GM12801 (cell line): ENCODE results near the gene NEGR1.

Experiments used
- TF ChIP-seq, protein P1 (sequence below): IDR thresholded peaks from one replicate; pipeline ENCODE4 v1.5.1; 2011; ENCODE audit warnings: control low read depth; ENCODE audit not compliant: insufficient read length; ENCODE audit errors: extremely low read depth

NEGR1 gene

DNA sequence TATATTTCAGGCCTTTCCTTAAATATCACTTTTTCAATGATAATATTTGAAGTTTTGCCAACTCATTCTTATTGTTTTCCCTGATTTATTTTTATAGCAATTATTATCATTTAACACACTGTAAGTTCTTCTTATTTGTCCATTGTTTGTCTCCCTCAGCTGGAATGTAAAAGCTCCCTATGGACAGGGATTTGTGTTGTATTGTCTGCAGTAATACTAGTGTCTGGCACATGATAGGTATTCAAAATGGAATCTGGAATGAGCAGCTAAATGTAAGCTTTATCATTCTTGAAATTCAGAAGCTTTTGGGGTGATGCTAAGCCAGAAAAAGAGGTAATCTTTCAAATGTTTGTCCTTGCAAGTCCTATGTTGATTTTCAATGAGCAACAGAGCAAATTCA, 112.1 kb downstream of the NEGR1 start:
- TF ChIP-seq, protein P1, sequence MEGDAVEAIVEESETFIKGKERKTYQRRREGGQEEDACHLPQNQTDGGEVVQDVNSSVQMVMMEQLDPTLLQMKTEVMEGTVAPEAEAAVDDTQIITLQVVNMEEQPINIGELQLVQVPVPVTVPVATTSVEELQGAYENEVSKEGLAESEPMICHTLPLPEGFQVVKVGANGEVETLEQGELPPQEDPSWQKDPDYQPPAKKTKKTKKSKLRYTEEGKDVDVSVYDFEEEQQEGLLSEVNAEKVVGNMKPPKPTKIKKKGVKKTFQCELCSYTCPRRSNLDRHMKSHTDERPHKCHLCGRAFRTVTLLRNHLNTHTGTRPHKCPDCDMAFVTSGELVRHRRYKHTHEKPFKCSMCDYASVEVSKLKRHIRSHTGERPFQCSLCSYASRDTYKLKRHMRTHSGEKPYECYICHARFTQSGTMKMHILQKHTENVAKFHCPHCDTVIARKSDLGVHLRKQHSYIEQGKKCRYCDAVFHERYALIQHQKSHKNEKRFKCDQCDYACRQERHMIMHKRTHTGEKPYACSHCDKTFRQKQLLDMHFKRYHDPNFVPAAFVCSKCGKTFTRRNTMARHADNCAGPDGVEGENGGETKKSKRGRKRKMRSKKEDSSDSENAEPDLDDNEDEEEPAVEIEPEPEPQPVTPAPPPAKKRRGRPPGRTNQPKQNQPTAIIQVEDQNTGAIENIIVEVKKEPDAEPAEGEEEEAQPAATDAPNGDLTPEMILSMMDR = no peak

- TF ChIP-seq, protein P1 = no peak
Observed at GRCh38 chr1:72166426-72166825, 115.9 kb downstream of the NEGR1 start.

DNA sequence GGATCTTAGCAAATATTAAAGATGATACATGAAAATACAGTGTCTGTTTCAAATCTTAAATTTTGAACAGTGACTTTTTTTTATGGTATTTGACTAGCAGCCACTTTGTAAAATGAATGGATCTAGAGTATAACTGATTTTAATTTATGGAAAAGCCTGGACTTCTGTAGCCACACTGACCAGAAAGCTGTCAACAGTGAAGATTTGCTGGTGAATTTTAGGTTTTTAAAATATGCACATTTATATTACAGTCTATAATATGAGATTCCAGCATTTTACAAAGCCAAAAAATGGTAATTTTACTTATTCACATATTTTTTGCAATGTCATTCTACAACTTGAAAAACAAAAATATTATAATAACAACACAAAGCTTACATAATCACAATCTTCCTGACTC, 131.8 kb downstream of the NEGR1 start:
- TF ChIP-seq, protein P1 = no peak

GRCh38 chr1:72141875-72142274, 140.5 kb downstream of the NEGR1 start:
- TF ChIP-seq, protein P1 = no peak

GRCh38 chr1:72140222-72140621, 142.1 kb downstream of the NEGR1 start:
- TF ChIP-seq, protein P1 = no peak

DNA sequence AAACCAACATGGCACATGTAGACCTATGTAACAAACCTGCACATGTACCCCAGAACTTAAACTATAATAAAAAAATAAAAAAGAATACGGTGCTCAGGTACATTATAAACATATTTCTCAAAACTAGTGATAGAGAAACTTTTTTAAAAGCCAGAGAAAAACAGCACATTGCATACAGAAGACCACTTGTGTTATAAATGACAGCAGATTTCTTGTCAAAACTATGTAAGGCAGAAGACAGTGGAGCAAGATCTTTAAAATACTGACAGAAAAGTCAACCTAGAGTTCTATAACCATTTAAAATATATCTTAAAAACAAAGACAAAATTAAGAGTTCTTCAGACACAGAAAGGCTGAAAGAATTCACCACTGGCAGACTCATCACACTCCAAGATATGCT, 144.7 kb downstream of the NEGR1 start:
- TF ChIP-seq, protein P1 = no peak

- TF ChIP-seq, protein P1 = no peak
Observed at GRCh38 chr1:72129869-72130268, 152.5 kb downstream of the NEGR1 start.
